ENCODE results near the gene SNAPC4.

DNA sequence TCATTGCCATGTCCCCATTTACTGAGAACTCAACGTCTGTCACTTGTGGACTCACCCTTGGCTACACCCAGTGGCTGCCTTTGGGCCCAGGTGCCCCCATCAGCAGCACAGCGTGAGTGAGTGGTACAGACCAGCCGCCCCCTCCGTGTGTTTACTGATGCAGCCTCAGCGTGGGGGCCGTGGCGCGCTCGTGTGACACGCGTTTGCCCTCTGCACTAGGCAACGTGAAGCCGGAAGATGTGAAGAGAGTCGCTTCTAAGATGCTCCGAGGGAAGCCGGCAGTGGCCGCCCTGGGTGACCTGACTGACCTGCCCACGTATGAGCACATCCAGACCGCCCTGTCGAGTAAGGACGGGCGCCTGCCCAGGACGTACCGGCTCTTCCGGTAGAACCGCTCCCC lies 22.9 kb upstream of the SNAPC4 start:
- TF ChIP-seq, protein P1, sequence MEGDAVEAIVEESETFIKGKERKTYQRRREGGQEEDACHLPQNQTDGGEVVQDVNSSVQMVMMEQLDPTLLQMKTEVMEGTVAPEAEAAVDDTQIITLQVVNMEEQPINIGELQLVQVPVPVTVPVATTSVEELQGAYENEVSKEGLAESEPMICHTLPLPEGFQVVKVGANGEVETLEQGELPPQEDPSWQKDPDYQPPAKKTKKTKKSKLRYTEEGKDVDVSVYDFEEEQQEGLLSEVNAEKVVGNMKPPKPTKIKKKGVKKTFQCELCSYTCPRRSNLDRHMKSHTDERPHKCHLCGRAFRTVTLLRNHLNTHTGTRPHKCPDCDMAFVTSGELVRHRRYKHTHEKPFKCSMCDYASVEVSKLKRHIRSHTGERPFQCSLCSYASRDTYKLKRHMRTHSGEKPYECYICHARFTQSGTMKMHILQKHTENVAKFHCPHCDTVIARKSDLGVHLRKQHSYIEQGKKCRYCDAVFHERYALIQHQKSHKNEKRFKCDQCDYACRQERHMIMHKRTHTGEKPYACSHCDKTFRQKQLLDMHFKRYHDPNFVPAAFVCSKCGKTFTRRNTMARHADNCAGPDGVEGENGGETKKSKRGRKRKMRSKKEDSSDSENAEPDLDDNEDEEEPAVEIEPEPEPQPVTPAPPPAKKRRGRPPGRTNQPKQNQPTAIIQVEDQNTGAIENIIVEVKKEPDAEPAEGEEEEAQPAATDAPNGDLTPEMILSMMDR (conservative IDR thresholded peaks at IDR 0.05; ENCODE audit: low read depth, low read length), result no peak
- no peak for TF ChIP-seq EZH2 (IDR thresholded peaks at IDR 0.05; ENCODE audit: low read length, unreplicated experiment)
